ENCODE results near the gene TMC1.

The TMC1 gene

GRCh38 chr9:72590824-72591223 is 69.4 kb downstream of the TMC1 start:
- TF ChIP-seq CTCF (IDR thresholded peaks at IDR 0.05; ENCODE audit: borderline replicate concordance, control extremely low read depth, extremely low read depth, insufficient read depth, missing control alignments), result no peak
- no peak for DNase-seq (ENCODE audit: low spot score)
- in situ Hi-C loops (cut with MboI; ENCODE audit: low sequenced_read_pairs, unreplicated experiment), result loop anchor here (5.0 to 25.0 kb wide), 2 partner anchors 309 to 554 kb away; no protein-coding TSS in a partner anchor

DNA sequence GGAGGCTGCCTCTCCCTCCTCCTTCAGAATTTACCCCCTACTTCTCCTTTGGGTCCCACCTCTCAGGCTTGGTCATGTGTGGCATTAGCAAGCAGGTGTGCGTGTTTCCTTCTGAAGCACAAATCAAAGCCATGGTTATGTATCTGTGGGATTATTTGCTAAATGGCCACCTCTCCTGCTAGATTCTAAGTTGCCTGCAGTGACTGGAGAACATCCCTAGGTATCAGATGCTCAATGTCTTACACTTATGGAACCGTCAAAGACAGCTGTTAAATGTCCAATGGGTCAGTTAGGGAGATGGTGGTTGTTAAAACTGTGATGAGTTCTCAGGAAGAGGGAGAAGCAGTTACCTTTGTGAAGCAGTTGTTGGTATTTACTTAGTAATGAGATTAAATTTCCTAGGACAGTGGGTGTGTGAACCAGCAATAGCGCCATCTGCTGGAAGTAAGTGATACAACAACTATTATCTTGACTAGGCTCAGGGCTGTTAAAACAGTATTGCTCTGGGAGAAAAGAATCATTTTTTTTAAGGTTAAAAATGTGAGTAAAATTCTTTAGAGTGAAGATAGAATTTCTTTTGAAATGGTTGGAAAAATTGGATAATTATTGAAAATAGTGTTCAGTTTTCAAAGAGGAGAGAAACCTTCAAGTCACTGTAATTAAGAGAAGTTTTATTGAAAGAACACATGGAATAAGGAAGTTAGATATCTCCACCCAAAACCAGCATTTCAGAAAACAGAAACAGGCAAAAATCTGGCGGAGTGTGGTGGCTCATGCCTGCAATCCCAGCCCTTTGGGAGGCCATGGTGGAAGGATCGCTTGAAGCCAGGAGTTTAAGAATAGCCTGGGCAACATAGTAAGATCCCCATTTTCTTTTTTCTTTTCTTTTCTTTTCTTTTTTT is 71.3 kb downstream of the TMC1 start:
- DNase-seq (ENCODE audit: low spot score), result peak; percentile 50
- TF ChIP-seq CTCF (IDR thresholded peaks at IDR 0.05; ENCODE audit: borderline replicate concordance, control extremely low read depth, extremely low read depth, insufficient read depth, missing control alignments), result peak; percentile 64
- in situ Hi-C loops (cut with MboI; ENCODE audit: low sequenced_read_pairs, unreplicated experiment), result loop anchor here (5.0 to 25.0 kb wide), 2 partner anchors 310 to 555 kb away; no protein-coding TSS in a partner anchor

DNA sequence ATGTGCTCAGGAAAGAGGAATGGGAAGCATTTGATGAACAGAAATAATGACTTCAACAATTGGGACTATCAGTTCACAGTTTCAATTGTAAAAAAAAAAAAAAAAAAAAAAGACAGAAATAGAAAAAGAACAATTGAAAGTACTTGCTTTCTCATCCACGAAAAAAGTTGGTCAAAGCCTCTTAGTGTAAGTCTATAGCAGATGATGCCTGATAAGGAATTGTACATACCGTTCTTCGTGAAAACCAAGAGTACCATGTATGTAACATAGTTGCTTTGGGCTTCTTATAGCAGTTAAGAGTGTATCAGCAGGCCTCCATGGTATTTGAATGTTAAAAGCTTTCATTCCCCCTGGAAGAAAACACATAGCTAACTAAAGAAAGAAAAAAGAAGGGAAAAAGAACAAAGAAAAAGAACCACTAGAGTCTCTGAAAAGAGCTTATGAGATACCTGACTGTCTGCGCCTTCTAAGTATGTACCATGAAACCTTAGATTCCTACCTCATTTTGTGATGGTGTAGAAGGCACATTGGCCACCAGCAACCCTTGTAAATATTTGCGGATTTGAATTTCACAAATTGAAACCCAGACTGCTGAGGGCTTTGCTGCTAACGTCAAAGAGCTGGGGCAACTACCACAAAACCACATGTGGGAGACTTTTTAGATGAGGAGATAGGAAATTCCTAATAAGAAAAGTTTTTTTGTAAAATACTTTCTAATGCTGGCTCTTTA is 75.2 kb downstream of the TMC1 start:
- in situ Hi-C loops (cut with MboI; ENCODE audit: low sequenced_read_pairs, unreplicated experiment), result loop anchor here (25.0 kb wide), 1 partner anchor 559 kb away; no protein-coding TSS in a partner anchor
- no peak for DNase-seq (ENCODE audit: low spot score)
- TF ChIP-seq CTCF (IDR thresholded peaks at IDR 0.05; ENCODE audit: borderline replicate concordance, control extremely low read depth, extremely low read depth, insufficient read depth, missing control alignments), result no peak

GRCh38 chr9:72597181-72597517 is 75.7 kb downstream of the TMC1 start:
- no peak for TF ChIP-seq CTCF (IDR thresholded peaks at IDR 0.05; ENCODE audit: borderline replicate concordance, control extremely low read depth, extremely low read depth, insufficient read depth, missing control alignments)
- in situ Hi-C loops (cut with MboI; ENCODE audit: low sequenced_read_pairs, unreplicated experiment), result loop anchor here (25.0 kb wide), 1 partner anchor 560 kb away; no protein-coding TSS in a partner anchor
- DNase-seq (ENCODE audit: low spot score), result no peak

- no peak for DNase-seq (ENCODE audit: low spot score)
- in situ Hi-C loops (cut with MboI; ENCODE audit: low sequenced_read_pairs, unreplicated experiment), result loop anchor here (25.0 kb wide), 1 partner anchor 560 kb away; no protein-coding TSS in a partner anchor
- no peak for TF ChIP-seq CTCF (IDR thresholded peaks at IDR 0.05; ENCODE audit: borderline replicate concordance, control extremely low read depth, extremely low read depth, insufficient read depth, missing control alignments)
Measured at GRCh38 chr9:72597601-72598000, 76.2 kb downstream of the TMC1 start.

GRCh38 chr9:72598639-72599038 is 77.2 kb downstream of the TMC1 start:
- no peak for TF ChIP-seq CTCF (IDR thresholded peaks at IDR 0.05; ENCODE audit: borderline replicate concordance, control extremely low read depth, extremely low read depth, insufficient read depth, missing control alignments)
- in situ Hi-C loops (cut with MboI; ENCODE audit: low sequenced_read_pairs, unreplicated experiment), result loop anchor here (25.0 kb wide), 1 partner anchor 561 kb away; no protein-coding TSS in a partner anchor
- no peak for DNase-seq (ENCODE audit: low spot score)

Data from GM13976 (cell line).